GM12892 (cell line): ENCODE results near the gene DCTN2.

ENCODE experiments used
- POLR2A ChIP-seq: IDR thresholded peaks from 2 replicates; pipeline ENCODE4 v1.6.1; 2011; ENCODE audit warnings: low read depth, low read length, control low read depth
- POLR2AphosphoS5 ChIP-seq: IDR thresholded peaks from 2 replicates; pipeline ENCODE4 v1.6.1; 2011; ENCODE audit warnings: low read depth, low read length, control low read depth
- TAF1 ChIP-seq: IDR thresholded peaks from 2 replicates; pipeline ENCODE4 v1.6.1; 2011; ENCODE audit warnings: low read depth, mild to moderate bottlenecking, control low read depth, low read length, borderline replicate concordance

- TF ChIP-seq TAF1 = no peak
- TF ChIP-seq POLR2A = peak; percentile 50; the same call in 1 of the 2 replicates
- TF ChIP-seq POLR2AphosphoS5 = no peak; the same call in 1 of the 2 replicates
Measured at GRCh38 chr12:57514720-57515407, 32.1 kb downstream of the DCTN2 start.
